T-helper 1 cell treated with Interleukin-12 subunit alpha and Interleukin-12 subunit beta and Interleukin-4 antibody, amounts not matched to agents 30 μg/mL and 1 μg/mL, for 36 hours (primary cell): Measurements from ENCODE around the gene ARHGAP19.

ENCODE experiments used
- H3K27ac Mint-ChIP-seq: one replicate; pipeline ENCODE4 v1.8.0; 2021; ENCODE audit warnings: mild to moderate bottlenecking, mixed read lengths
- H3K27me3 Mint-ChIP-seq: one replicate; pipeline ENCODE4 v1.8.0; 2021; ENCODE audit warnings: low read depth, mixed read lengths
- H3K36me3 Mint-ChIP-seq: one replicate; pipeline ENCODE4 v1.8.0; 2021; ENCODE audit warnings: low read depth, mixed read lengths
- H3K4me1 Mint-ChIP-seq: one replicate; pipeline ENCODE4 v1.8.0; 2021; ENCODE audit warnings: low read depth, mixed read lengths
- H3K4me3 Mint-ChIP-seq: one replicate; pipeline ENCODE4 v1.8.0; 2021; ENCODE audit warnings: mild to moderate bottlenecking, moderate library complexity, mixed read lengths
- H3K9me3 Mint-ChIP-seq: one replicate; pipeline ENCODE4 v1.8.0; 2021; ENCODE audit warnings: mixed read lengths

ARHGAP19 gene

GRCh38 chr10:97329766-97330165 lies 37.3 kb upstream of the ARHGAP19 start:
- Mint-ChIP-seq H3K36me3 (peaks cover 16% of the 10 kb centered on the region), H3K4me3 (no peak overlapping the region)

GRCh38 chr10:97328646-97329453 lies 36.4 kb upstream of the ARHGAP19 start:
- Mint-ChIP-seq H3K9me3 (no peaks in the 10 kb centered on the region), H3K4me1 (peaks cover 40% of the 10 kb centered on the region), H3K27ac (no peak overlapping the region), H3K36me3 (peaks cover 16% of the 10 kb centered on the region), H3K4me3 (no peak overlapping the region), H3K27me3 (no peaks in the 10 kb centered on the region)

More at GRCh38 chr10:97329766-97330165, 37.3 kb upstream of the ARHGAP19 start:
- no peaks in the 10 kb centered on the region for H3K9me3 Mint-ChIP-seq
- H3K27me3 Mint-ChIP-seq: no peaks in the 10 kb centered on the region
- no peak overlapping the region for H3K27ac Mint-ChIP-seq
- H3K4me1 Mint-ChIP-seq: peaks cover 40% of the 10 kb centered on the region

- H3K4me3 Mint-ChIP-seq: no peak overlapping the region
- peaks cover 29% of the 10 kb centered on the region for H3K4me1 Mint-ChIP-seq
- H3K27ac Mint-ChIP-seq: peak overlapping the region; percentile 62
Observed at GRCh38 chr10:97327348-97328294, 35.2 kb upstream of the ARHGAP19 start.

GRCh38 chr10:97325754-97326153 lies 33.3 kb upstream of the ARHGAP19 start:
- H3K9me3 Mint-ChIP-seq: no peaks in the 10 kb centered on the region
- peaks cover 8% of the 10 kb centered on the region for H3K36me3 Mint-ChIP-seq
- H3K4me1 Mint-ChIP-seq: peaks cover 25% of the 10 kb centered on the region
- no peak overlapping the region for H3K4me3 Mint-ChIP-seq
- H3K27me3 Mint-ChIP-seq: peaks cover 6% of the 10 kb centered on the region
- no peak overlapping the region for H3K27ac Mint-ChIP-seq

More at GRCh38 chr10:97327348-97328294, 35.2 kb upstream of the ARHGAP19 start:
- no peaks in the 10 kb centered on the region for H3K9me3 Mint-ChIP-seq
- peaks cover 8% of the 10 kb centered on the region for H3K36me3 Mint-ChIP-seq
- H3K27me3 Mint-ChIP-seq: no peaks in the 10 kb centered on the region

- no peaks in the 10 kb centered on the region for H3K9me3 Mint-ChIP-seq
- H3K4me3 Mint-ChIP-seq: no peak overlapping the region
Observed at GRCh38 chr10:97323501-97323900, 31.1 kb upstream of the ARHGAP19 start.

GRCh38 chr10:97321804-97322190 lies 29.4 kb upstream of the ARHGAP19 start:
- Mint-ChIP-seq H3K9me3 (no peaks in the 10 kb centered on the region), H3K4me1 (peaks cover 21% of the 10 kb centered on the region), H3K36me3 (no peaks in the 10 kb centered on the region), H3K4me3 (peak overlapping the region; percentile 61), H3K27me3 (peaks cover 17% of the 10 kb centered on the region), H3K27ac (no peak overlapping the region)

More at GRCh38 chr10:97323501-97323900, 31.1 kb upstream of the ARHGAP19 start:
- no peak overlapping the region for H3K27ac Mint-ChIP-seq
- H3K36me3 Mint-ChIP-seq: no peaks in the 10 kb centered on the region
- H3K4me1 Mint-ChIP-seq: peaks cover 27% of the 10 kb centered on the region
- H3K27me3 Mint-ChIP-seq: peaks cover 11% of the 10 kb centered on the region

GRCh38 chr10:97321032-97321803 lies 28.8 kb upstream of the ARHGAP19 start:
- no peaks in the 10 kb centered on the region for H3K36me3 Mint-ChIP-seq
- H3K27me3 Mint-ChIP-seq: peaks cover 17% of the 10 kb centered on the region
- H3K4me3 Mint-ChIP-seq: peak overlapping the region; percentile 77
- H3K9me3 Mint-ChIP-seq: no peaks in the 10 kb centered on the region
- peaks cover 21% of the 10 kb centered on the region for H3K4me1 Mint-ChIP-seq
- H3K27ac Mint-ChIP-seq: no peak overlapping the region

- no peaks in the 10 kb centered on the region for H3K36me3 Mint-ChIP-seq
- H3K9me3 Mint-ChIP-seq: no peaks in the 10 kb centered on the region
- H3K4me1 Mint-ChIP-seq: peaks cover 21% of the 10 kb centered on the region
- H3K27ac Mint-ChIP-seq: peak overlapping the region; percentile 75
- peaks cover 17% of the 10 kb centered on the region for H3K27me3 Mint-ChIP-seq
- peak overlapping the region; percentile 77 for H3K4me3 Mint-ChIP-seq
Observed at GRCh38 chr10:97320480-97321031, 28.1 kb upstream of the ARHGAP19 start.

- peak overlapping the region; percentile 77 for H3K4me3 Mint-ChIP-seq
- H3K9me3 Mint-ChIP-seq: no peaks in the 10 kb centered on the region
- peaks cover 21% of the 10 kb centered on the region for H3K4me1 Mint-ChIP-seq
- no peaks in the 10 kb centered on the region for H3K36me3 Mint-ChIP-seq
- H3K27me3 Mint-ChIP-seq: peaks cover 17% of the 10 kb centered on the region
- H3K27ac Mint-ChIP-seq: peak overlapping the region; percentile 75
Observed at GRCh38 chr10:97319671-97320479, 27.4 kb upstream of the ARHGAP19 start.

GRCh38 chr10:97318772-97319651 lies 26.6 kb upstream of the ARHGAP19 start, which contains the start of gene FRAT1:
FRAT1 (plus strand) TSS chr10:97319271; CDS start chr10:97319454, 183 bp downstream.
- H3K4me1 Mint-ChIP-seq: peaks cover 21% of the 10 kb centered on the region
- peak within 1 kb of the TSS; percentile 87 for H3K4me3 Mint-ChIP-seq
- H3K27ac Mint-ChIP-seq: peak within 1 kb of the TSS; percentile 95
- peaks cover 17% of the 10 kb centered on the region for H3K27me3 Mint-ChIP-seq
- no peaks in the 10 kb centered on the region for H3K9me3 Mint-ChIP-seq
- no peaks in the 10 kb centered on the region for H3K36me3 Mint-ChIP-seq

- Mint-ChIP-seq H3K27me3 (peaks cover 6% of the 10 kb centered on the region), H3K4me3 (no peak overlapping the region), H3K9me3 (no peaks in the 10 kb centered on the region), H3K27ac (no peak overlapping the region), H3K36me3 (no peaks in the 10 kb centered on the region), H3K4me1 (peaks cover 7% of the 10 kb centered on the region)
Observed at GRCh38 chr10:97314671-97315070, 22.2 kb upstream of the ARHGAP19 start.

- H3K4me3 Mint-ChIP-seq: no peak overlapping the region
Observed at GRCh38 chr10:97312897-97313296, 20.5 kb upstream of the ARHGAP19 start.

More at GRCh38 chr10:97312897-97313296, 20.5 kb upstream of the ARHGAP19 start:
- Mint-ChIP-seq H3K9me3 (no peaks in the 10 kb centered on the region), H3K4me1 (peaks cover 3% of the 10 kb centered on the region), H3K27me3 (peaks cover 6% of the 10 kb centered on the region), H3K36me3 (no peaks in the 10 kb centered on the region), H3K27ac (no peak overlapping the region)
